ENCODE measurements around the gene APOH. TPM values are rescaled to one million over a fixed set of nuclear protein-coding genes. Genes with fewer than 3 reads are reported as not detected.

Gene APOH
- total and polyA plus RNA-seq, 7 donors, result 1.3 TPM; not detected in 6

GRCh38 chr17:66191593-66192377 is 37.4 kb downstream of the APOH start, which contains the start of gene CEP112:
Gene CEP112, minus strand, starts transcription at chr17:66192133.
- Histone ChIP-seq H3K36me3 (ENCODE audit: insufficient read depth in 1 of 2, low read depth in 1 of 2) (no peaks in the 10 kb centered on the region), H3K27ac (peak within 1 kb of the TSS; percentile 81), H3K9me3 (no peaks in the 10 kb centered on the region), H3K27me3 (ENCODE audit: insufficient read depth in 3 of 3, low read length in 2 of 3) (no peaks in the 10 kb centered on the region), H3K4me1 (peaks cover 16% of the 10 kb centered on the region), H3K4me3 (peak within 1 kb of the TSS; percentile 93)
- intact Hi-C loops (cut with DNase I), result no loop called here
- 0% methylated on average over 59 to 83 of the region's 83 CpGs for WGBS, 3 donors
- DNase-seq (peak; percentile 73 to 85), ATAC-seq (peak; percentile 73 to 91 (median 82))
- TF ChIP-seq CTCF (IDR thresholded peaks at IDR 0.05), result peak; percentile 6

GRCh38 chr17:66190738-66191592 is 38.2 kb downstream of the APOH start:
- H3K4me1 ChIP-seq, result peaks cover 16% of the 10 kb centered on the region
- intact Hi-C loops (cut with DNase I), result no loop called here
- ATAC-seq (peak; percentile 71 to 90 (median 80)), DNase-seq (no peak)
- H3K27ac ChIP-seq, result peak overlapping the region; percentile 81
- no peaks in the 10 kb centered on the region for H3K27me3 ChIP-seq (ENCODE audit: insufficient read depth in 3 of 3, low read length in 2 of 3)
- H3K9me3 ChIP-seq, result no peaks in the 10 kb centered on the region
- TF ChIP-seq CTCF (IDR thresholded peaks at IDR 0.05), result no peak
- peak overlapping the region; percentile 93 for H3K4me3 ChIP-seq
- 5 to 7% (median 6%) methylated on average over 16 of the region's 16 CpGs for WGBS, 3 donors
- no peaks in the 10 kb centered on the region for H3K36me3 ChIP-seq (ENCODE audit: insufficient read depth in 1 of 2, low read depth in 1 of 2)

- H3K4me3 ChIP-seq, result no peak overlapping the region
- no peaks in the 10 kb centered on the region for H3K27me3 ChIP-seq (ENCODE audit: insufficient read depth in 3 of 3, low read length in 2 of 3)
- no peak overlapping the region for H3K27ac ChIP-seq
- DNase-seq (no peak), ATAC-seq (no peak)
- intact Hi-C loops (cut with DNase I), result no loop called here
- H3K9me3 ChIP-seq, result peaks cover 5% of the 10 kb centered on the region
- no peak for TF ChIP-seq CTCF (IDR thresholded peaks at IDR 0.05)
- H3K4me1 ChIP-seq, result peaks cover 16% of the 10 kb centered on the region
- H3K36me3 ChIP-seq (ENCODE audit: insufficient read depth in 1 of 2, low read depth in 1 of 2), result peaks cover 0 to 3% of the 10 kb centered on the region in 2 donors
- 92 to 95% (median 95%) methylated on average over 2 of the region's 2 CpGs for WGBS, 3 donors
Measured at GRCh38 chr17:66187718-66188117, 41.5 kb downstream of the APOH start.

GRCh38 chr17:66185862-66186261 is 43.4 kb downstream of the APOH start:
- no peak for DNase-seq
- Histone ChIP-seq H3K27ac (no peak overlapping the region), H3K4me3 (no peak overlapping the region), H3K4me1 (peaks cover 14% of the 10 kb centered on the region), H3K36me3 (ENCODE audit: insufficient read depth in 1 of 2, low read depth in 1 of 2) (peaks cover 3 to 22% of the 10 kb centered on the region in 2 donors), H3K9me3 (peaks cover 5% of the 10 kb centered on the region), H3K27me3 (ENCODE audit: insufficient read depth in 3 of 3, low read length in 2 of 3) (no peaks in the 10 kb centered on the region)
- 96 to 97% (median 96%) methylated on average over 4 of the region's 4 CpGs for WGBS, 3 donors
- TF ChIP-seq CTCF (IDR thresholded peaks at IDR 0.05), result no peak
- intact Hi-C loops (cut with DNase I), result no loop called here
- ATAC-seq, result no peak
